OCI-LY7 (cell line): ENCODE results near the gene ARHGEF11.

Experiments
- CTCF ChIP-seq: fragments of 200-600 bp; sonication (generic); conservative IDR thresholded peaks from 2 replicates; pipeline ENCODE4 v1.5.1; 2014; ENCODE audit warnings: mild to moderate bottlenecking, antibody characterized with exemption, low read length, moderate library complexity, mixed read lengths
- EZH2phosphoT487 ChIP-seq: fragments of 200-600 bp; sonication (generic); IDR thresholded peaks from 2 replicates; pipeline ENCODE4 v1.6.1; 2018; ENCODE audit warnings: low read depth, borderline replicate concordance, mild to moderate bottlenecking, mixed run types, antibody characterized with exemption, low read length, moderate library complexity, mixed read lengths

- TF ChIP-seq CTCF (no peak), EZH2phosphoT487 (no peak)
Observed at GRCh38 chr1:156936721-156937220, 108.8 kb downstream of the ARHGEF11 start.
